OCI-M1 (cell line): ENCODE measurements around the gene LCE3C.
"Not testable (repeated sequence)": the region's sequence is repeated elsewhere in the genome, so short reads cannot be mapped to it uniquely, and the experiment has no call there.

Experiments
- DNase-seq: peaks from one replicate; lab custom pipeline; 2025; lab: John Stamatoyannopoulos, UW

The LCE3C gene, protein sequence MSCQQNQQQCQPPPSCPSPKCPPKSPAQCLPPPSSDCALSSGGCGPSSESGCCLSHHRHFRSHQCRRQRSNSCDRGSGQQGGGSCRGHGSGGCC

DNA sequence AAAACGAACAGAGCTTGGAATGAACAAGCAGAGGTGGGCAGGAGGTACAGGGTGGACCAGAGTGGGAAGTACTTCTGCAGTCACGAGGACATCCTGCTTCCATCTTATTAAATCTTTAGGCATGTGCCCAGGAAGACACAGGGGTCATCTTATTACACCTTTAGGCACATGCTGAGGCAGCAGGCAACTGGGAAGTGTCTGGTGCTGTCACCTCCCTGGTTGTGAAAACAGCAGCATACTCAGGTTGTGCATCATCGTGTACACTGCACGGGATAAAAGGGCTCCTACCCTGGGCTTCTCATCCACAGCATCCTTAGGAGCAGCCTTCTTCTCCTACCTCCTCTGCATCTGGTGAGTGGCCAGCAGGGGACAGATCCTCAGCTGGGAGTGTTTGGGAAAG lies at the start of gene LCE3C:
LCE3C (plus strand) TSS at position 301 of the 400 bp plus-strand sequence. CDS start 498 bp downstream, outside the sequence.
- DNase-seq: no peak

DNA sequence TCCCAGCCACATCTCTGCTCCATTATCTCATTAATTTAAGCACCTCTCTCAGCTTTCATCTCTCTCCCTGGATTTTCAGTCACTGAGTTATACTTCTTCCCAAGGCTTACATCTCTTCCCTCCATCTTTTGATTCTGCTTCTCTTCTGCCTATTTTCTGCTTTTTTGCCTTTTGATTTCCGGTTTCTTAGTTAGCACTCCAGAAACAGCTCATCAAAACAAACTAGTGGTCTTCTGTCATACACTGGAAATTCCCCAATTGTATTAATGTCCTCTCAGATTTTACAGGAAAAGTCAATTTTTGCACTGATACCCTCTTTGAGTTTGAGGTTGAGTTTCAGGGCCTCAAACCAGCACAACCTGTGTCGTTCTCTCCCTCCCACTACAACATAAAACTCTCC lies 34.9 kb upstream of the LCE3C start:
- DNase-seq: no peak

DNA sequence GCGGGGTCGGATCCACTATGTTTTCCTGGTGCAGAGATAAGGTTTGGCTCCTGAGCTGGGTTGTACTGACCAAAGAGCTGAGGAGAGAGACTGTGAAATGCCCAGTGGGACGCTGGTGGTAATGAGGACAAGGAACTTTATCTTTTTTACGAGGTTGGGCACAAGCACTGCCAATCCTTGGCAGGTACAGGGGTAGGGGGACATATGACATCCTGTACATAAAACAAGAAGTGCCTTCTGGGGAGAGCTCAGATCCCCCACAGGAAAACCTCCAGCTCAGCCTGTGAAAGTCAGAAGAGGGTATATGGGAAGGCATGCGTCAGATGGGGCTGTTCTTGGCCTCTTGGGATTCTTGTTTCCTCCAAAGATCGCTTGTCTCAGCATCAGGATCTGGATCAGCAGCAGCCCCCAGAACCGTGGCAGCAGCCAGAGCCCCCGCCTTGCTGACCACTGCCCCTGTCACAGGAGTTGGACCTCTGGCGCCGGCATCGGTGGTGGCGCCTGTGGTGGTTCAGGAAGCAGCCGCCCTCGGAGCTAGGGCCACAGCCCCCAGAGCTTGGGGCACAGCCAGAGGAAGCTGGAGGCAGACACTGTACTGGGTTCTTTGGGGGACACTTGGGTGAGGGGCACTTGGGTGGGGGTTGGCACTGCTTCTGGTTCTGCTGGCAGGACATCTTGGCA lies 34.4 kb upstream of the LCE3C start:
- no peak for DNase-seq

DNA sequence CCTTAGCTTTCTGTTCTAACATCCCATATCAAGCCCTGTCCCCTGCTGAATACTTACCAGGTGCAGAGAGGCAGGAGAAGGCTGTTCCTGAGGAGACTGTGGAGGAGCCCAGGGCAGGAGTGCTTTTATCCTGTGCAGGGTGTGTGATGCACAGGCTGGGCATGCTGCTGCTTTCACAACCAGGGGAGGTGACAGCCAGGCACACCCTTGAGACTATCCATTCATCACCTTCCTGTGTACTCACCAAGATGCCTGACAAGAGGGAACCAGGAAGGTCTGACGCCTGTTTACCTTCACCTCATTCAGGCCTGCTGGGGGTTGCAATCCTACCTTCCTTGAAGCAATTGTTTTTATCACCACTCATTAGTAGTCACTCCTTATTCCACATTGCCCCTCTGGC lies 33.4 kb upstream of the LCE3C start, which contains the start of gene LCE3E:
LCE3E (minus strand) TSS at position 100 of the 400 bp plus-strand sequence. CDS start 572 bp downstream, outside the sequence.
- no peak for DNase-seq

DNA sequence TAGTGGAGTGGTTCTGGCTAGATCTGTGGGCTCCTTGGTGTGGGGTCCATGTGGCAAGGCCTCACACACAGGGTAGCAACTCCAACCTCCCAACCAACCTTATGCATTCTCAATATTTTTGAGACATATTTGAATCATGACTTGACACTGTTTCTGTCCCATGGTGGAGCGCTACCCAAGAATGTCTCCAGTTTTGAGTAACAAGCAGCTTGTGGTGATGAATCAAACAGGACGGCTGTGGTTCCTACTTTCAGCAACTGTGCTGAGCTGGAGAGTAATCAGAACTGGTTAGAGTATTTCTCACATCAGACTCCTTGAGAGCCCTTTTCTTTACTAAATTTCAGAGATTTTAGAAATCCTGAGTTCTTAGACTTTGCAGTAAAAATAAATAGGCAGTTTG lies 22.9 kb upstream of the LCE3C start:
- no peak for DNase-seq

DNA sequence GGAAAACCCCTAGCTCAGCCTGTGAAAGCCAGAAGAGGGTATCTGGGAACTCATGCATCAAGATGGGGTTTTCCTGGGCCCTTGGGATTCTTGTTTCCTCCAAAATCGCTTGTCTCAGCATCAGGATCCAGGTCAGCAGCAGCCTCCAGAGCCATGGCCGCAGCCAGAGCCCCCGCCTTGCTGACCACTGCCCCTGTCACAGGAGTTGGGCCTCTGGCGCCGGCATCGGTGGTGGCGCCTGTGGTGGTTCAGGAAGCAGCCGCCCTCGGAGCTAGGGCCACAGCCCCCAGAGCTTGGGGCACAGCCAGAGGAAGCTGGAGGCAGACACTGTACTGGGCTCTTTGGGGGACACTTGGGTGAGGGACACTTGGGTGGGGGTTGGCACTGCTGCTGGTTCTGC lies 20.5 kb upstream of the LCE3C start:
- not testable (repeated sequence) for DNase-seq

DNA sequence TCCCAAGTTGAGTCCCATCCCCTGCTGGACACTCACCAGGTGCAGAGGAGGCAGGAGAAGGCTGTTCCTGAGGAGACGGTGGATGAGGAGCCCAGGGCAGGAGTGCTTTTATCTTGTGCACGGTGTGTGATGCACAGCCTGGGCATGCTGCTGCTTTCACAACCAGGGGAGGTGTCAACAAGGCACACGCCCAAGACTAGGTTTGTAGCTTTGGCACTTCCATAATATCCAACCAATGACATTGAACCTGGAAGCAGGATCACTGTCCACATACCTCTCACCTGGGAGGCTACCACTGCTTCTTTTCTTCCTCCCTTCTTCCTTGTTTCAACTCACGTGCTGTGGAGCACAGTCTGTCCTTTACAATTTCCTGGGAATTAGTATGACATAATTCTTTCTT lies 19.6 kb upstream of the LCE3C start, which contains the start of gene LCE3D:
LCE3D (minus strand) TSS at position 84 of the 400 bp plus-strand sequence. CDS start 580 bp downstream, outside the sequence.
- DNase-seq: no peak

GRCh38 chr1:152582647-152583046 lies 17.4 kb upstream of the LCE3C start:
- DNase-seq: no peak

DNA sequence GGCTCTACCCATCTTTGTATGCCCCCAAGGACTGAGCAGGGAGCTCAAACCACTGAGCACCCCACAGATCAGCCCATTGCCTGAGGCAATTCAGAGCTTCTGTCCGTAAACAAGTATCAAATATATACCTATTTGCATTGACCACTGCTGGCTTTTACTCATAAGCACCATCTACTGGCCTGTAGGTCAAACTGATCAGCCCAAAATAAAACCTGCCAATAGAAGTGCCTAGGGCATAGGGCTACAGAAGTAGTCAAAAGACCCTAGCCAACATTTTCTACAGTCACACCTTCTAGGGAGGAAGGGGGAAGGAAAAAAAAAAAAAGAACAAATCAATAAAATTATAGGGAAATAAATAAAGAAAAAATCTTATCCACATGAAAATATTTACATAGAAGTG lies 14.4 kb upstream of the LCE3C start:
- DNase-seq: no peak

GRCh38 chr1:152596986-152597385 lies 3.0 kb upstream of the LCE3C start:
- DNase-seq: no peak

DNA sequence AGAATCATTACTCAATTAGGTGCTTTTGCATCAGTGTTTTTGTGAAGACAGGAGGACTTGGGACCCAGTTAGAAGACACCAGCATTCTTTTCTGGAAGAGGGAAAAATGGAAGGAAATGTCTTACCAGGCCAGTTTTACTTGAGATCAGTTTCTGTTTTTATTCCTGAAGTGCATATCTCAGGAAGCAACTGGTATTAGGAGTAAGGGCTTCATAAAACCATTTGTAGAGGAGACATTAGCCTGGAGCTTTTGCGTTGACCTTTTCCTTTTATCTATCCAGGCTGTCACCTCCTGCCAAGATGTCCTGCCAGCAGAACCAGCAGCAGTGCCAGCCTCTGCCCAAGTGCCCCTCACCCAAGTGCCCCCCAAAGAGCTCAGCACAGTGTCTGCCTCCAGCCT lies 13.5 kb downstream of the LCE3C start, which contains the start of gene LCE3B:
LCE3B (plus strand) TSS at position 301 of the 400 bp plus-strand sequence; CDS start at position 301, 0 bp downstream.
- no peak for DNase-seq

GRCh38 chr1:152621993-152622392 lies 22.0 kb downstream of the LCE3C start:
- DNase-seq: no peak

- DNase-seq: peak; percentile 84
These were observed 22.8 kb downstream of the LCE3C start, which contains the start of gene LCE3A for GRCh38 chr1:152622803-152623202. Gene LCE3A (minus strand): TSS chr1:152623103. CDS start chr1:152623103, 0 bp downstream.

DNA sequence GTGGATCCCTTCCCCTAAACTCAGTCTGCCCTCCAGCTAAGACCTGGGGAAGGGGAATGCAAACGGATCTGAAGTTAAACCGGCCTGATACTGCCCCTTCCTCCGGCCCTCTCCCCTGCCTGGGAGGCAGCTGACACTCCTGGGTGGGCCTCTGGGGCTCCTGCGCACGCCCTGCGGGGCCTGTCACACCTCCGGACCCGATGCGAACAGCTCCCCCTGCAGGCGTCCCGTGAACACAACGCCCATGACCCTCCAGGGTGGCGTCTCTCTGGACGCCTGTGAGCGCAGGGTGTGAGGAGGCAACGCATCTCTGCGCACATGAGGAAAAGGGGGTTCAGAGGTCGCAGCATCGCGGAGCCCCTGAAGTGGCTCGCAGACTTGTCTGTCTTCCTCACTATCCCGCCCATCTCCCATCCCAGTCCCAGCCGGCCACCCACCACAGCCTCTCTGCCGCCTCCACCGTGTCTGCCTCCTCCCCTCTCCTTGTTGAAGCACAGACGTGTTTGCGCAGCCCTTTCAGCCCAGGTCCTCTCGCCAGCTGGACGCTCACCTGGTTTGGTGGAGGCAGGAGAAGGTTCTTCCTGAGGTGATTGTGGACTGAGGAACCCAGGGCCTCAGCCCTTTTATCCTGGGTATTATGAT lies 23.3 kb downstream of the LCE3C start:
- DNase-seq: no peak

DNA sequence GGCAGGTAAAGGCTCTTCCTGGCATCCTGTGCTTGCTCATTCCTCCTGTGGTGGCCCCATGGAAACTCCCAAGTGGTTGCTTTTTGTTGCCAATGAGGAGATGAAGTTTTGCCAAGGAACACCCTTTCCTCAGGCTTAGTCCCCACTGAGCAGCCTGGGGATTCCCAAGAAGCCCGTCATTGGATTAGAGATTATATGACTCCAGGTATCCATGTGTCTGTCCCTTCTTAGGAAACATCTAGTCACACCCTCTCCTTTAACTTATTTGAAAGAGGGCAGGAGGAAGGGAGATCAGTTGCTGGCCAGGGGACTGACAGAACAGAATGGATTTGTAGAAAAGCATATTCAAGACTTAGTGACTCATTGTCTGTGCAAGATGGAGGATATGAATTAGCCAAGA lies 26.7 kb downstream of the LCE3C start:
- no peak for DNase-seq

GRCh38 chr1:152630596-152630995 lies 30.6 kb downstream of the LCE3C start:
- no peak for DNase-seq

DNA sequence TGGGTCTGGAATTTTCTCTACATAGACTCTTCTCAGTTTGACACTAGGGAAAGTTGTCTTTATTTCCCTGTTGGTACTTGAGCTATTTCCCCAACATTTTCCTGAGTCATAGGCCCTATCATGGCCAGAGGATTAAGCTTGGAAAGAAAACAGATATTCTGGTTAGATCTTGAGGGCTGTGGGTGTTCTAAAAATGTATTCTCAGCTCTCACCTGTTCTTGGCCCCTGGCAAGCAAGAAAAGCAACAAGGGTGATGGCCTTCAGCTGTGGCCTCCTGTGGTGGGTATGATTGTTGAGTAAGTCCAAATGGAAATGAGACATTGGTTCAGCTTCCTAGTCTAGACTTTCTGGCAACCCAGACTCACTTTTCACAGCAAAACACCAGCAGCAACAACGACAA lies 40.3 kb downstream of the LCE3C start:
- DNase-seq: no peak

GRCh38 chr1:152643945-152644344 lies 43.9 kb downstream of the LCE3C start:
- no peak for DNase-seq

DNA sequence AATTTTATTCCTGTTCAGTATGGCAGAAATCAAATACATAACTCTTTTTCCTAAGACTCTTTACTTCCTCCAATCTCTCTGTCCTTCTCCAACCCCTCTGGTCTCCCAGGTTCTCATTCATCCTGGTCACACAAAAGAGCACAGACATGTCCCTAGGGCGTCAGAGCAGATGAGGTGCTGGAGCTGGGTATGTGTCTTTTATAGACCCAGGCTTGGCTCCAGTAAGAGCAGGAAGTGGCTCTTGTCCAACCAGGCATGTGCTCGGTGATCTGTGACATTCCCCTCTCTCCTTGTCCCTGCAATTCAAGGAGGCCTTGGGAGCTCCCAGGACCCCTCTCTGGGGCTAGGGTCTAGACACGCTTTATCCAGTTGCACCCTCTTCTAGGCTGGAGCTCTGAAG lies 45.1 kb downstream of the LCE3C start:
- DNase-seq: no peak

- no peak for DNase-seq
These were observed 46.6 kb downstream of the LCE3C start for GRCh38 chr1:152646656-152647055.
